Mononuclear cell (primary cell): ENCODE results near the gene PFDN5. TPM values are rescaled to one million over a fixed set of nuclear protein-coding genes. Genes with fewer than 3 reads are reported as not detected.
"Not testable (repeated sequence)": the region's sequence is repeated elsewhere in the genome, so short reads cannot be mapped to it uniquely, and the experiment has no call there.

Experiments used
- H3K27me3 ChIP-seq: 2 replicates; pipeline ENCODE4 v1.6.0; 2011; ENCODE audit warnings: low read length, control low read depth; ENCODE audit not compliant: insufficient read depth
- H3K4me1 ChIP-seq: 2 replicates; pipeline ENCODE4 v1.5.1; 2011; ENCODE audit warnings: mild to moderate bottlenecking, low read length, control low read depth; ENCODE audit not compliant: insufficient read depth
- H3K4me3 ChIP-seq: 2 replicates; pipeline ENCODE4 v1.5.1; 2011; ENCODE audit warnings: mild to moderate bottlenecking, low read length, moderate library complexity
- H3K9me3 ChIP-seq: 2 replicates; pipeline ENCODE4 v1.5.1; 2011; ENCODE audit warnings: low read depth, mild to moderate bottlenecking, control low read depth, low read length
- total RNA-seq: library from RNA; depleted of rRNA; stranded (reverse); fragments of >200 nt; gene quantifications from one replicate; pipeline ENCODE4 v1.2.3, GENCODE V29; 2012

The PFDN5 gene
- total RNA-seq, 1 donor = 979 TPM

DNA sequence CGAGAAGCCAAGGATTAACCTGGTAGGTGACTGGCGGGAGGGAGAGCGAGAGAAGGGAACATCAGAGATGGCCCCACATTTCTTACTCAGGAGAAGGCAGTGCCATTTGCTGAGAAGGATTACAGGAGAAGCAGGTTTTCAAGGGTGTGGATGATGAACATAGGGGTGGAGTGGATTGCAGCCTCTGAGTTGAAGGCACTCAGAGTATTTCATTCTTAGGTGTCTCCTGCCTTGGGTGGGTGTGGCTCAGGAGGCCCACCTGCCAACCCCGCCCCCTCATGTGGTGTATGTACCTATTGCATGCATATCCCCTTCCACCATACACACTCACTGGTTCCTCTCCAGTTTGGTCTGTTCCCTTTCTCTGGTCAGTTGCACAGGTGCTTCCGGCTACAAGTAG lies 20.9 kb upstream of the PFDN5 start:
- Histone ChIP-seq H3K27me3 (no peaks in the 10 kb centered on the region), H3K4me1 (peaks cover 9% of the 10 kb centered on the region), H3K9me3 (no peaks in the 10 kb centered on the region), H3K4me3 (no peak overlapping the region)

DNA sequence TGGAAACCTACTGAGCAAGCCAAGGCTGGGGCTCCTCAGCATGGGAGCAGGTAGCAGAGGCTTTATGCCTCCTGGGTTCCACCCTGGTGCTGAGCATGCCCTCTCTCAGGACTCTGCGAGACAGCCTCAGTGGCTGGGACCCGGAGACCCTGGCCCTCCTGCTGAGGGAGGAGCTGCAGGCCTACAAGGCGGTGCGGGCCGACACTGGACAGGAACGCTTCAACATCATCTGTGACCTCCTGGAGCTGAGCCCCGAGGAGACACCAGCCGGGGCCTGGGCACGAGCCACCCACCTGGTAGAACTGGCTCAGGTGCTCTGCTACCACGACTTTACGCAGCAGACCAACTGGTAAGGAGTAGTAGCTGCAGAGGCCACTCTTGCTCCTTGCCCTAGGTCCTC lies 18.8 kb upstream of the PFDN5 start:
- H3K4me1 ChIP-seq = no peaks in the 10 kb centered on the region
- no peaks in the 10 kb centered on the region for H3K27me3 ChIP-seq
- no peak overlapping the region for H3K4me3 ChIP-seq
- H3K9me3 ChIP-seq = no peaks in the 10 kb centered on the region

DNA sequence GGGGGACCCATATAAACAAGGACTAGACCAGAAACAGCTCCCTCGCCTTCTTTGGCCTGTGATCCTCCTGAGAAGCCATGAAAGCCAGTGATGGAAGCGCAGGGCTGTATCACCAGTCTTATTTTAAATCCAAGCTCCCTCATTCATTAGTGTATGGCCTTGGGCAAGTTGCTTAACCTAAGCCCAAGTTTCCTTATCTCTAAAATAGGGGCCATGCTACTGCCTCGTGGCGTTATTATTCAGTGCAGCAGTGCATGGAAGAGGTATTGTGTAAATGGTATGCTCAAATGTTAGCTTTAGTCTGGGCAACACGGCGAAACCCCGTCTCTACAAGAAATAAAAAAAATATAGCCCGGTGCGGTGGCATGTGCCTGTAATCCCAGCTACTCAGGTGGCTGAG lies 17.4 kb upstream of the PFDN5 start:
- Histone ChIP-seq H3K4me3 (no peak overlapping the region), H3K9me3 (no peaks in the 10 kb centered on the region), H3K27me3 (no peaks in the 10 kb centered on the region), H3K4me1 (no peaks in the 10 kb centered on the region)

DNA sequence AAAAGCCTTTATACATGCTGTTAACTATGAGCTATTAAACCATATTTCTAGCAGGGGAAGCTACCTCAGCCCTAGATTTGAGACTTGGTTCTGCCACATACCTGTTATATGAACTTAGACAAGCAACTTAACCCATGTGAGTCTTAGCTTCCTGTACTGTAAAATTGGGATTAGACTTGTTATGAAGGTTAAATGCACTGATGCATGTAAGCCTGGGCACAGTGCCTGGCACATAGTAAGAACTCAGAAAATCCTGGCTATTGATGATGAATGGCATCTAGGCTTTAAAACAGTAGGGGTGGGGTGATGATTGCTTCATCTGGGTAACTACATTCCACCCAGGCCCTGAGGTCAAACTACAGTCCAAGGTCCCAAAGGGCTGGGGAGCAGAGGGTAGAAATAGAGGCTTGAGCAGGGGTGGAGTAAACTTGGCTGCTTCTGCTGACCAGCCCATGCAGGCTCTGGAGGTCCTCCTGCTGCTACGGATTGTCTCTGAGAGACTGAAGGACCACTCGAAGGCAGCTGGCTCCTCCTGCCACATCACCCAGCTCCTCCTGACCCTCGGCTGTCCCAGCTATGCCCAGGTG lies 16.0 kb upstream of the PFDN5 start:
- Histone ChIP-seq H3K4me3 (no peak overlapping the region), H3K4me1 (no peaks in the 10 kb centered on the region), H3K9me3 (no peaks in the 10 kb centered on the region), H3K27me3 (no peaks in the 10 kb centered on the region)

DNA sequence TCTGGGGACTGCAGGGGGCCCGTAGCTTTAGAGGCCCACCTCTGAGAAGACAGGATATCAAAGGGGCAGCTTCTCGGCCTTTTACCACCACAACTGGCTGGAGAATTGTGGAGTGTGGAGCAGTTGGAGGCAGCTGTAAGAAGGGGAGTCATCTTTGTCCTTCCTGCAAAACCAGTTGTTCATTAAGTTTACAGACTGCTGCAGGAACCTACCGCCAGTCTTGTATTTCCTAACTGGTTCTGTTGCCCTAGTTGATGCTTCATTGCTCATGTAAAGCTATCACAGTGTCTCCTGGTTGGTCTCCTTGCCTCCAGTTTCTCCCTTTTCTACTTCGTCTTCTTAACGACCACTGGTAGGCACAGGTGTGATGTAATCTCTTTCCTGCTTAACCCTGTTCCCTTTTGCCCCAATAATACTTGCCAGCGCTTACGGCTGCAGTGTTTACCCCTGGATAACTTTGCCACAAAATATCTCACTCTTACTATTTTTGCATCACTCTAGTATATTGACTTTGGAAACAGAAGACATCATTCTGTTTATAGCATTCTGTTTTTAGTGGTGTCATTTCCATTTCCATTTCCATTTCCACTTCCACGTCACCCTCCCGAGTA lies 15.3 kb upstream of the PFDN5 start:
- H3K27me3 ChIP-seq = no peaks in the 10 kb centered on the region
- H3K4me3 ChIP-seq = no peak overlapping the region
- H3K9me3 ChIP-seq = no peaks in the 10 kb centered on the region
- no peaks in the 10 kb centered on the region for H3K4me1 ChIP-seq

DNA sequence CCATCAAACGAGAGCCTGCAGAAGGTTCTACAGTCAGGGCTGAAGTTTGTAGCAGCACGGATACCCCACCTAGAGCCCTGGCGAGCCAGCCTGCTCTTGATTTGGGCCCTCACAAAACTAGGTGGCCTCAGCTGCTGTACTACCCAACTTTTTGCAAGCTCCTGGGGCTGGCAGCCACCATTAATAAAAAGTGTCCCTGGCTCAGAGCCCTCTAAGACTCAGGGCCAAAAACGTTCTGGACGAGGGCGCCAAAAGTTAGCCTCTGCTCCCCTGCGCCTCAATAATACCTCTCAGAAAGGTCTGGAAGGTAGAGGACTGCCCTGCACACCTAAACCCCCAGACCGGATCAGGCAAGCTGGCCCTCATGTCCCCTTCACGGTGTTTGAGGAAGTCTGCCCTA lies 8.9 kb upstream of the PFDN5 start:
- no peak overlapping the region for H3K4me3 ChIP-seq
- H3K4me1 ChIP-seq = no peaks in the 10 kb centered on the region
- no peaks in the 10 kb centered on the region for H3K27me3 ChIP-seq
- H3K9me3 ChIP-seq = no peaks in the 10 kb centered on the region

DNA sequence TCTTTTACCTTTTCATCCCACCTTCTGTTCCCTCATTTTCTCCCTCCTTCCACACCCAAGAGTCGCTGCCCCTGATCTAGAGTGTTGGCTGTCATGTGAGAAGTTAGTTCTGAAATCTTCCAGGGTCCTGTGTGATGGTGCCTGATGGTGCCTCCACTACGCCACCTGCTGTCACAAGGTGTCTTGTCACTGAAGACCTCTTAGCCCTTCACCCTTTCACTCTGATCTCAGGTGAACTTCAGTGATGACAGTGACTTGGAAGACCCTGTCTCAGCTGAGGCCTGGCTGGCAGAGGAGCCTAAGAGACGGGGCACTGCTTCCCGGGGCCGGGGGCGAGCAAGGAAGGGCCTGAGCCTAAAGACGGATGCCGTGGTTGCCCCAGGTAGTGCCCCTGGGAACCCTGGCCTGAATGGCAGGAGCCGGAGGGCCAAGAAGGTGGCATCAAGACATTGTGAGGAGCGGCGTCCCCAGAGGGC lies 7.6 kb upstream of the PFDN5 start:
- Histone ChIP-seq H3K27me3 (no peaks in the 10 kb centered on the region), H3K9me3 (no peaks in the 10 kb centered on the region), H3K4me3 (no peak overlapping the region), H3K4me1 (no peaks in the 10 kb centered on the region)

DNA sequence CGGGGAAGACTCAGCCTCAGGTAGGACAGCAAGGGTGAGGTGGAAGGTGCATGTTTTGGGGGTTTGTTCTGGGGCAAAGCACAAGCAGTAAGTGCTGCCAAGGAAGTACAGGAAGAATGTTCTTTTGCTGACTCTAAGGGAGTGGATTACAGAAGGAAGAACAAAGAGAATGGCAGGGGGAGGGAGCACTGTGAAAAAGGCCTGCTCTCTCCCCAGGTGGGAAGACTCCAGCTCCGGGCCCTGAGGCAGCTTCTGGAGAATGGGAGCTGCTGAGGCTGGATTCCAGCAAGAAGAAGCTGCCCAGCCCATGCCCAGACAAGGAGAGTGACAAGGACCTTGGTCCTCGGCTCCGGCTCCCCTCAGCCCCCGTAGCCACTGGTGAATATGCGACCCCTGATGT lies 7.0 kb upstream of the PFDN5 start:
- Histone ChIP-seq H3K9me3 (no peaks in the 10 kb centered on the region), H3K4me3 (no peak overlapping the region), H3K27me3 (no peaks in the 10 kb centered on the region), H3K4me1 (no peaks in the 10 kb centered on the region)

DNA sequence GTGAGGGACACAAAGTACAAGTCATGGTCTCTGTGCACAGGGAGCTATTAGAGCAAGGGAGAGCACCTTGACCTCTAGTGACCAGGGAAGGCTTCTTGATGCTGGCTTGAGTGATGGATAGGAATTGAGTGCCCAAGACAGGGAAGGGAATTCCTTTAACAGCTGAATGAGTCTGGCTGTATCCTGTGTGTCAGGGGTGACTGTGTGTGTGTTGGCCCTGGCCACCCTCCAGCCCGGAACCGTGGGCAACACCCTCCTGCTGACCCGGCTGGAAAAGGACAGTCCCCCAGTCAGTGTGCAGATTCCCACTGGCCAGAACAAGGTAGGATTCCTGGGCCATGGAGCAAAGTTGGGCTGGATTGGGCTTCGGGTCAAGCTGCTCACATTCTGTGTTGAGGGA lies 5.5 kb upstream of the PFDN5 start:
- Histone ChIP-seq H3K4me3 (no peak overlapping the region), H3K9me3 (no peaks in the 10 kb centered on the region), H3K27me3 (no peaks in the 10 kb centered on the region), H3K4me1 (peaks cover 4% of the 10 kb centered on the region)

DNA sequence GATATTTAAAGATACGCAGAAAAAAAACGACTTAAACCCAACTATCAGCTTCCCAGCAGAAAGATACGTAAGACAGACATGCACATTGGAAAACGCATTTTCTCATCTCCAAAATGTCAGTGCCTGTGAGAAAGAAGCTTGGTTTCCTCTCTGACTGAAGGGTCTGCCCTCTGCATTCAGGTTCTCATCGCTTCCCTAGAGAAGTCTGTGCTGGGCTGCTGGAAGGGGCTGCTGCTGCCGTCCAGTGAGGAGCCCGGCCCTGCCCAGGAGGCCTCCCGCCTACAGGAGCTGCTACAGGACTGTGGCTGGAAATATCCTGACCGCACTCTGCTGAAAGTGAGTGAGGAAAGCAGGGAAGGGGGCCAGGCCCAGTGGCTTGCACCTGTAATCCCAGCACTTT lies 4.7 kb upstream of the PFDN5 start:
- Histone ChIP-seq H3K4me1 (peaks cover 7% of the 10 kb centered on the region), H3K27me3 (no peaks in the 10 kb centered on the region), H3K9me3 (no peaks in the 10 kb centered on the region), H3K4me3 (no peak overlapping the region)

DNA sequence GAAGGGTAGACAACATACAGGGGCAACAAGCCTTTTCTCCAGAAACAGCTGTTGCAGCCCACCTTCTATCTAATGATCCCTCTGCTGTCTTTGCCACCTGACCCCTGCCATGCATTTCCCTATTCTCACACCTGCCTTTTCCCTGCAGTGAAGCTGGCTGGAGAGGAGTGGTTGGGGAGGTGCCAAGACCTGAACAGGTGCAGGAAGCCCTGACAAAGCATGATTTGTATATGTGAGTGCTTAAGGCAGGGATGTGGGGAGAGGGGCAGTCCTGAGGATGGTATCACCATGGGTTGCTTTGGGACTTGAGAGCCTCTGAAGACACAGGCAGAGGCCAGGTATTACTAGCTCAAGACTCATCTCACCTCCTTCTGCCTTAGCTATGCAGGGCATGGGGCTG lies 2.9 kb upstream of the PFDN5 start:
- H3K4me1 ChIP-seq = peaks cover 23% of the 10 kb centered on the region
- H3K27me3 ChIP-seq = no peaks in the 10 kb centered on the region
- no peaks in the 10 kb centered on the region for H3K9me3 ChIP-seq
- H3K4me3 ChIP-seq = no peak overlapping the region

DNA sequence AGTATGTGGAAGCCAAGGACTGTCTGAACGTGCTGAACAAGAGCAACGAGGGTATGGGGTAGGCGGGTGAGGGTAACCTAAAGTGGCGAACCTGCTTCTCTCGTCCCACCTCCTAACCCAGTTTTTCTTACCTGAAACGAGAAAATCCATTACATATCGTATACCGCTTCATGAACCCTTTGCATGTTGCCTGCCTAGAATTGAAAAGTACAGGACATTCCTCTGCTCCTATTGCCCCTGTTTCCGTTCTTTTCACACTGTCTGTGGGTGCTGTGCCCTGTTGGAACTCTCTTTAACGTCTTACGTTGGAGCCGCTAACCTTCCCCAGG lies 513 bp downstream of the PFDN5 start:
- Histone ChIP-seq H3K4me1 (peaks cover 53% of the 10 kb centered on the region), H3K4me3 (peak overlapping the region; percentile 67), H3K27me3 (no peaks in the 10 kb centered on the region), H3K9me3 (no peaks in the 10 kb centered on the region)

DNA sequence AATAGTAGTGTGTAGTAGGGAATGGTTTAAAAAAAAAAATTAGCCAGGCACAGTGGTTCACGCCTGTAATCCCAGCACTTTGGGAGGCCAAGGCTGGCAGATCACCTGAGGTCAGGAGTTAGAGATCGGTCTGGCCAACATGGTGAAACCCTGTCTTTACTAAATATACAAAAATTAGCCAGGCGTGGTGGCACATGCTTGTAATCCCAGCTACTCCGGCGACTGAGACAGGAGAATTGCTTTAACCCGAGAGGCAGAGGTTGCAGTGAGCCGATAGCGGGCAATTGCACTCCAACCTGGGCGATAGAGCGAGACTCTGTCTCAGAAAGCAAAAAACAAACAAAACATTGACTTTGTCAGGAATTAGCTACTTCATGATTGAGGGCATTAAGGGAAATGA lies 1.8 kb downstream of the PFDN5 start:
- H3K9me3 ChIP-seq, H3K27me3 ChIP-seq, H3K4me3 ChIP-seq: not testable (repeated sequence)
- peaks cover 64% of the 10 kb centered on the region for H3K4me1 ChIP-seq

DNA sequence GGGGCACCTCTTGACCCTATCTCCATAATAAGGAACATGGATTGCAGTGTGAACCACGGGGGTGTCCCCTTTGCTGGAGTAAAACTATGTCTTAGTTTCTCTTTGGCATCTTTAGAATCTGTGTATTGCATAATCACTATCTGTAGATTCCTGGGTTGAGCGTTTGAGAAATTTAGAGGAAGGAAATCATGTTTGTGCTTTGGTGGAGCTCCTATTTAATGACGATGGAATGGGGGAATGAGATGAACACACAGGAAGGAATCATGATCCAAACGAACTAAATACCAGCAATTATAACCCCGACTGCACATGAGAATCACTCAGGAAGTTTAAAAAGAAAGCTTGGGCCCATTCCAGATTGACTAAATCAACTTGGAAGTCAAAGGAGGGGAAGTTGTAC lies 2.8 kb downstream of the PFDN5 start:
- H3K27me3 ChIP-seq = no peaks in the 10 kb centered on the region
- no peaks in the 10 kb centered on the region for H3K9me3 ChIP-seq
- peaks cover 67% of the 10 kb centered on the region for H3K4me1 ChIP-seq
- no peak overlapping the region for H3K4me3 ChIP-seq

DNA sequence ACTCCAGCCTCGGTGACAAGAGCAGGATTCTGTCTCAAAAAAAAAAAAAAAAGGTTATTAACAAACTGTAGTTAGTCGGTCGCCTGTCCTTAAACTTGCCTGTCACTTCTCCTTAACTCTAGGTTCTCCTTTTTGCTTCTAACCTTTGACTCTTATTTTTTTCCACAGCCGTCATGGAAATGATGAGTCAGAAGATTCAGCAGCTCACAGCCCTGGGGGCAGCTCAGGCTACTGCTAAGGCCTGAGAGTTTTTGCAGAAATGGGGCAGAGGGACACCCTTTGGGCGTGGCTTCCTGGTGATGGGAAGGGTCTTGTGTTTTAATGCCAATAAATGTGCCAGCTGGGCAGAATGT lies 3.7 kb downstream of the PFDN5 start:
- peak overlapping the region; percentile 80 for H3K4me3 ChIP-seq
- no peaks in the 10 kb centered on the region for H3K9me3 ChIP-seq
- H3K27me3 ChIP-seq = no peaks in the 10 kb centered on the region
- peaks cover 67% of the 10 kb centered on the region for H3K4me1 ChIP-seq

DNA sequence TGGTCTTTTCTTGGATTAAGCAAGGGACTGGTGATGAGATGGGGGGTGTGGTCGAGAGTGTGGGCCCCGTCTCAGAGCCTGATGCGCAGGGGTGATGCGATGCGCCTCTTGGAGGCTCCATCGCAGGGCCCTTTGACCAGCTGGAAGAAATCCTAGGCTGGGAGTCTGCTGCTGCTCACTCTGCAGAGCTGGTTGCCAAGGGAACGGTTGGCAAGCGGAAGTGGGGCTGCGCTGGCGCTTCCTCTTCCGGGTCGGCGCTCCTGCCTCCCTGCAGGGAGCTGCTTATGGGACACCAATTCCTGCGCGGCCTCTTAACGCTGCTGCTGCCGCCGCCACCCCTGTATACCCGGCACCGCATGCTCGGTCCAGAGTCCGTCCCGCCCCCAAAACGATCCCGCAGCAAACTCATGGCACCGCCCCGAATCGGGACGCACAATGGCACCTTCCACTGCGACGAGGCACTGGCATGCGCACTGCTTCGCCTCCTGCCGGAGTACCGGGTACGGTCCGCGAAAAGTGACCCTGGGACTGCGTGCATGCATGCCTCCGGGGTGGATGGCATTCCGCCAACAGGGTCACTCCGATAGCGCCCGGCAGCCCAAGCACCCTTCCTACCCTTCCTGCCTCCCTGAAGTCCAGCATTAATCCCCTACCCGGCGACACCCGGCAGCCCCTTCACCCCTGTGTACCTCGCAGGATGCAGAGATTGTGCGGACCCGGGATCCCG lies 4.3 kb downstream of the PFDN5 start, which contains the start of gene MYG1:
Gene MYG1, plus strand, starts transcription at position 242 of the 727 bp plus-strand sequence. Its CDS starts 43 bp downstream, at position 285.
- Histone ChIP-seq H3K27me3 (no peaks in the 10 kb centered on the region), H3K4me1 (peaks cover 66% of the 10 kb centered on the region), H3K4me3 (peak within 1 kb of the TSS; percentile 80), H3K9me3 (no peaks in the 10 kb centered on the region)
